Measurements from ENCODE around the gene MED14. TPM values are rescaled to one million over a fixed set of nuclear protein-coding genes. Genes with fewer than 3 reads are reported as not detected.
"Not testable (repeated sequence)": the region's sequence is repeated elsewhere in the genome, so short reads cannot be mapped to it uniquely, and the experiment has no call there.

MED14 gene
- total RNA-seq, 1 donor from 2014 or later = 23.9 TPM

GRCh38 chrX:40734971-40735324 is 394 bp downstream of the MED14 start:
- DNase-seq = no peak
- intact Hi-C loops (cut with DNase I) = no loop called here
- peak; percentile 6 for ATAC-seq (ENCODE audit: poor library complexity)

DNA sequence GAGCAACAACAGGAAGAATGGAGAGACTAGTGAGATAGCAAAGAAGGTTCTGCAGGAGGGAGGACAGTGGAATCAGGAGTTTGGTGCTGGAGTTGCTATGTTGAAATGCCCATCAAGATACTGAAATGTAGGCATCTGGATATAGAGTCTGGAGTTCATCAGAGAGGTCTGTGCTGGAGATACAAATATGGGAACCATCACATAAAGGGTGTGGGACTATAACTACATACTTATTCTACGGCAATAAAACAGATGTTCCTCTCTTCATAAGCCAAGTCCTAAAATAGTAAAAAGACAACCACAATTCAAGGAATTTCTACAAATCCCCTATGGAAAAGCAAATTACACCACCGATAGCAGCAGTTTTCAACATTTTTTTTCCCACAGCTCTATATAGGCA is 1.6 kb downstream of the MED14 start:
- no peak for DNase-seq
- intact Hi-C loops (cut with DNase I) = no loop called here
- no peak for ATAC-seq (ENCODE audit: poor library complexity)

DNA sequence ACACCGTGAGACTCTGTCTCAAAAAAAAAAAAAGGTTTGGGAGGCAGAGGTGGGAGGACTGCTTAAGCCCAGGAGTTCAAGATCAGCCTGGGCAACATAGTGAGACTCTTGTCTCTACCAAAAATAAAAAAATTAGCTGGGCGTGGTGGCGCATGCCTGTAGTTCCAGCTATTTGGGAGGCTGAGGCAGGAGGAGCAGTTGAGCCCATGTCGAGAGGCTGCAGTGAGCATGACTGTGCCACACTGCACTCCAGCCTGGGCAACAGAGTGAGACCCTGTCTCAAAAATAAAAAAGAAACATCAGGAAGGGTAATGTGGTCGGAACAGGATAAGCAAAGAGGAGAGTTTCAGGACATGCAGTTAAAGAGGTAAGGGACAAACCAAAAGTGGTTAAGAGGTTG is 2.8 kb downstream of the MED14 start:
- intact Hi-C loops (cut with DNase I); ATAC-seq (ENCODE audit: poor library complexity); DNase-seq: not testable (repeated sequence)

DNA sequence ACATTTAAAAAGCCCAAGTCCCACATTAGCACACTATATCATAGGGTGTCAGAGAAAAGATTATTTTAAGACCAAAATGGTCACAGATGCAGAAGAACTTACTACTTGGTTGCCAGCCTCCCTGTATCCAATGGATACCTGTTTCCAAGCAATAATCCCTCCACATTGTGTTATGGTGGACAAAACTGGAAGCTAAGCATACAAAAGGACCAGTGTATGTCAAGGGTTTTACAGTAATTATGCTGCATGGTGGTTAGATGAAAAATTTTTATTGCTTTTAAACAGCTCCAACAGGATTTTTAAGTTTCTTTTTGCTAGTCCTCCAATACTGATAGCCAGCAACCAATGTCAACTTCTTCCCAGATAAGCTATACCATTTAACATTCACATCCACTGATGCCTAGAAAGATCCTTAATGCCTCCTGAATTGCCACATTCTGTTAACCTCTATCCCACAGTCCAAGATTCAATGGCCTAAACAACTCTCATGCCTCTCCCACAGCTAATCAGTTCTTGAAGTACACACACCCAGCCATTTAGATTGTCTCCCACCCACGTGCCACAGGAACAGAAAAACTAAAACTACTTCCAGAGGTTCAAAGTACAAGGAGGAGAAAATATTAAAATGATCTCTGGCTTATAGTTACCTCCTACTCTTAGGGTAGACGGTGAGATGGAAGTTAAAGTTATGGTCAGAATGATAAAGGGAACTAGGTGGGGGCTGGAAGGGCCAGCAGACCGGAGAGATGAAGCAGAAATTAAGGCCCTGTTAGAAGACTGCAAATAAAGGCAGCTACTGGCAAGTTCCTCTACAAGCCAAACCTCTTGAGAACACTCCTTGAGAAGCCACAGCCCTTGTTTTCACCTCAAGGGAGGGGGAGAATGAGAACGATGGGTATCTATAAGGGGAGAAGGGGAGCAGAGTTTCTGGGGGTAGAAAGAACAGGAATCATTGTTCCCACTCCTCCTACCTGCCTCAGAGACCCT is 5.5 kb downstream of the MED14 start:
- ATAC-seq (ENCODE audit: poor library complexity) = no peak
- intact Hi-C loops (cut with DNase I) = no loop called here
- DNase-seq = no peak

- ATAC-seq (ENCODE audit: poor library complexity) (no peak), DNase-seq (no peak)
- intact Hi-C loops (cut with DNase I) = no loop called here
Observed at GRCh38 chrX:40727581-40728252, 7.6 kb downstream of the MED14 start.

GRCh38 chrX:40727093-40727492 is 8.2 kb downstream of the MED14 start:
- DNase-seq = no peak
- ATAC-seq (ENCODE audit: poor library complexity) = no peak
- intact Hi-C loops (cut with DNase I) = no loop called here

GRCh38 chrX:40722930-40723329 is 12.4 kb downstream of the MED14 start:
- no peak for ATAC-seq (ENCODE audit: poor library complexity)
- DNase-seq = no peak
- intact Hi-C loops (cut with DNase I) = no loop called here

DNA sequence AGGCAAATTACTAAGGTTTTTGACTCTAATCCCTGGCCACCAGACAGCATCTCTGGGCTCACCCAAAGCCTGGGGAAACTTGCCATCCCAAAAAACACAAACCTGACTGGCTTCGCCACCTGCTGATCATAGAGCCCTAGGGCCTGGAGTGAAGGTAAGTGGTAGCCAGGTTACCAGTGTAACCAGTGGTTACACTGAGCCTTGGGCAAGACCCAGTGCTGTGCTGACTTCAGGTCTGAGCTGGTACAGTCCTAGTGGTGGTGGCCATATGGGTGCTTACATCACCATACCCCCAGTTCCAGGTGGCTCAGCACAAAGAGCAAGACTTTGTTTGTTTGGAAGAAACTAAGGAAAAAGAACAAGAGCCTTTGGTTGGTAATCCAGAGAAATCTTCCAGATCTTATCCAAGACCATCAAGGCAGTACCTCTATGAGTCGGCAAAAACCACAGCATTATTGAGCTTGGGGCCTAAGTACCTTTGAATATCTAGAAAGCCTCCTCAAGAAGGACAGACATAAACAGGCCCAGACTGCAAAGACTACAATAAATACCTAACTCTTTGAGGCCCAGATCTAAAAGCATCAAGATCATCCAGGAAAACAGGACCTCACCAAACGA is 13.7 kb downstream of the MED14 start:
- DNase-seq (no peak), ATAC-seq (ENCODE audit: poor library complexity) (no peak)
- intact Hi-C loops (cut with DNase I) = no loop called here

- no peak for ATAC-seq (ENCODE audit: poor library complexity)
- DNase-seq = no peak
- intact Hi-C loops (cut with DNase I) = no loop called here
Observed at GRCh38 chrX:40720792-40721191, 14.6 kb downstream of the MED14 start.

- DNase-seq = no peak
- ATAC-seq (ENCODE audit: poor library complexity) = no peak
Observed at GRCh38 chrX:40720339-40720738, 15.0 kb downstream of the MED14 start.

DNA sequence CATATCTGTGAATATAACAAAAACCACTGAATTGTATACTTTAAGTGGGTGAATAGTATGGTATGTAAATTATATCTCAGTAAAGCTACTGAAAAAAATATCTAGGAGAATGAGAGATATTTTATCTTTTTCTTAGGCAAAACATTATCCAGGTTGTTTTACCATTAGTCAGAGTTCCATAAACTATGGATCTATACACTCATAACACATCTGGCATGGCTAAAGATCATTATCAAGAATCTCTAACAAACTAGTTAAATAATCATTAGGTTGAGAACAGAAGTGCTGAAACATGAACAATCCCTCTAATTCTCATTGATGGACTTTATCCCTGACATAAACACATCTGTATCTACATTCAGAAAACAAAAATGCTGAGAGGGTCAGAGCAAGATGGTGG is 15.6 kb downstream of the MED14 start:
- DNase-seq = no peak
- no peak for ATAC-seq (ENCODE audit: poor library complexity)
- intact Hi-C loops (cut with DNase I) = no loop called here

More at GRCh38 chrX:40720339-40720738, 15.0 kb downstream of the MED14 start:
- intact Hi-C loops (cut with DNase I) = no loop called here

GRCh38 chrX:40719218-40719617 is 16.1 kb downstream of the MED14 start:
- intact Hi-C loops (cut with DNase I) = no loop called here
- DNase-seq = no peak

DNA sequence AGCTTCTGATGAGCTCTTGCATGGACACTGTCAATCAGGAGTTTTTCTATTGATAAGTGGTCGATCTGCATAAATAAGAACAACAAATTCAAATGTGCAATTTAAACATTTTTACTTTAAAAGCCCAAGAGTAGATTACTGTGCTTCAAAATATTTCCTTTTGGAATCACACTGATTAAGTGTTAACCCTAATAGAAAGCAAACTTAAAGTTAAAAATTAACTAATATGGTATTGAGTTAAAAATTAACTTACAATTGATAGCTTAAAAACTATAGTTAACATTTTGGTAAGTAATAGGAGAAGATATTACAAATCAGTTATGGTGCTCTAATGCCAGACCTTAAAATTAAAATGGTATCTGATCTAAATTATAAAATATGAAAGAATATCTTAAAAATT is 25.9 kb downstream of the MED14 start:
- intact Hi-C loops (cut with DNase I) = no loop called here

More at GRCh38 chrX:40719218-40719617, 16.1 kb downstream of the MED14 start:
- no peak for ATAC-seq (ENCODE audit: poor library complexity)

GRCh38 chrX:40705658-40706312 is 29.6 kb downstream of the MED14 start:
- ATAC-seq (ENCODE audit: poor library complexity) = no peak

More for the DNA sequence above, 25.9 kb downstream of the MED14 start:
- ATAC-seq (ENCODE audit: poor library complexity) (no peak), DNase-seq (no peak)

DNA sequence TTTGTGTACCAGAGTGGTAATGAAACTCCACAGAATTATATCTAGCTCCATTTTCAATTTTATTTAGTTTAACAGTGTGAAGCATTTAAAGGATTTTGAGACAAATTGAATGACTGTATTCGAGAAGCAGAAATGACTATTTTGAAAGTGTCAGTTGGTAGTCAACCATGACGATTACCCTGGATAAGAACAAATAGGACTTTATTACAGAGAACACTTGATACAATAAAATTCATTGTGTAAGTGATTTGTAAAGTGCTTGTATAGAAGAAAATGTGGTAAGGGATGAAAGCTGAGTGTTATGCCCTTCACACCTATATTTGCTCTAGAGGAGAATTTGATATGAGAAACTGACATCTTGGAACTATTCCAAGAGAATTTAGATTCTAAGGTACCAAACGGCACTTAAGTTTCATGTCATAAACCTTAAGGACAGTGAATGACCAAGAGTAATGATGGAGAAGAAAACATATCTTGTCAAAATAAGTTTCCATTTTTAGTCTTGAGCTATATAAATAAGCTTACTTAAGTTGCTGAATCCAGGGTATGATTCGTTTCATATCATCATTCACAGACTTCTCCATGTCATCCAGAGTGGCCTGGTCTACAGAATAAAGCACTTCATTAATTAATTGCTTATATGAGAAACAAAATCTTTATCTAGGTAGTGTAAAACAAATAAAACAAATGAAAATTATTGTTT is 34.6 kb downstream of the MED14 start:
- intact Hi-C loops (cut with DNase I) = no loop called here
- ATAC-seq (ENCODE audit: poor library complexity) (no peak), DNase-seq (no peak)

More at GRCh38 chrX:40705658-40706312, 29.6 kb downstream of the MED14 start:
- intact Hi-C loops (cut with DNase I) = no loop called here
- no peak for DNase-seq

DNA sequence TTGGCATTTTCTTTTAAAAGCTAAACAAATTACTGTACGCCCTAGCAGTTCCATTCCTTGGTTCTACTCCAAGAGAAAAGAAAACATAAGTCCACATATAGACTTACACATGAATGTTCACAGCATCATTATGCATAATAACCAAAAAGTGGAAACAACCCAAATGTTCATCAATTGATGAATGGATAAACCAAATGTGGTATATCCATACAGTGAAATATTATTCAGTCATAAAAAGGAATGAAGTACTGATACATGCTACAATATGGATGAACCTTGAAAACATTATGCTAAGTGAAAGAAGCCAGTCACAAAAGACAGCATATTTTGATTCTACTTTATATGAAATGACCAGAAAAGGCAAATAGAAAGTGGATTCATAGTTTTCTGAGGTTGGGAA is 36.5 kb downstream of the MED14 start:
- no peak for DNase-seq
- ATAC-seq (ENCODE audit: poor library complexity) = no peak
- intact Hi-C loops (cut with DNase I) = no loop called here

- ATAC-seq (ENCODE audit: poor library complexity) = no peak
- intact Hi-C loops (cut with DNase I) = no loop called here
Observed at GRCh38 chrX:40694802-40695201, 40.5 kb downstream of the MED14 start.

GRCh38 chrX:40688929-40689328 is 46.4 kb downstream of the MED14 start:
- ATAC-seq (ENCODE audit: poor library complexity) (no peak), DNase-seq (no peak)
- intact Hi-C loops (cut with DNase I) = no loop called here

More at GRCh38 chrX:40694802-40695201, 40.5 kb downstream of the MED14 start:
- DNase-seq = no peak
